GM23338 (cell line): ENCODE measurements around the gene ASS1. TPM values are rescaled to one million over a fixed set of nuclear protein-coding genes. Genes with fewer than 3 reads are reported as not detected.

ENCODE experiments used
- ATAC-seq: fragments of 200-7000 bp; cut with Tn5 transposase; 3 replicates; pipeline ENCODE4 v1.9.1; 2020
- DNase-seq: peaks from one replicate; pipeline ENCODE4 v3.0.0-alpha.2; 2015; ENCODE audit warnings: low spot score
- H2AFZ ChIP-seq: fragments of 200-600 bp; sonication (generic); 2 replicates; pipeline ENCODE4 v1.8.0; 2016; ENCODE audit warnings: antibody characterized with exemption, mild to moderate bottlenecking, moderate library complexity
- H3F3A ChIP-seq: fragments of 200-600 bp; sonication (generic); replicated peaks from 2 replicates; pipeline ENCODE4 v1.8.0; 2017; ENCODE audit warnings: antibody characterized with exemption, mixed run types, low read depth
- H3K27ac ChIP-seq: fragments of 200-600 bp; sonication (generic); 2 replicates; pipeline ENCODE4 v1.6.1; 2016; ENCODE audit warnings: low read depth
- H3K27me3 ChIP-seq: fragments of 200-600 bp; sonication (generic); 2 replicates; pipeline ENCODE4 v1.8.0; 2016; ENCODE audit warnings: mild to moderate bottlenecking, mixed run types, moderate library complexity; ENCODE audit not compliant: insufficient read depth
- H3K36me3 ChIP-seq: fragments of 200-600 bp; sonication (generic); 2 replicates; pipeline ENCODE4 v1.8.0; 2016; ENCODE audit warnings: mild to moderate bottlenecking; ENCODE audit not compliant: insufficient read depth
- H3K4me1 ChIP-seq: fragments of 200-600 bp; sonication (generic); 2 replicates; pipeline ENCODE4 v1.8.0; 2016; ENCODE audit warnings: mild to moderate bottlenecking, moderate library complexity; ENCODE audit not compliant: insufficient read depth
- H3K4me2 ChIP-seq: fragments of 200-600 bp; sonication (generic); 2 replicates; pipeline ENCODE4 v1.7.1; 2017; ENCODE audit warnings: mixed run types
- H3K4me3 ChIP-seq: fragments of 200-600 bp; sonication (generic); 2 replicates; pipeline ENCODE4 v1.6.1; 2016; ENCODE audit warnings: mixed run types
- H3K79me2 ChIP-seq: fragments of 200-600 bp; sonication (generic); replicated peaks from 2 replicates; pipeline ENCODE4 v1.8.0; 2017; ENCODE audit warnings: mild to moderate bottlenecking; ENCODE audit not compliant: insufficient read depth
- H3K9me2 ChIP-seq: fragments of 200-600 bp; sonication (generic); 2 replicates; pipeline ENCODE4 v1.8.0; 2017; ENCODE audit not compliant: insufficient read depth
- H4K20me1 ChIP-seq: fragments of 200-600 bp; sonication (generic); replicated peaks from 2 replicates; pipeline ENCODE4 v1.8.0; 2017; ENCODE audit warnings: mild to moderate bottlenecking; ENCODE audit not compliant: insufficient read depth
- H3K27ac Mint-ChIP-seq: 2 replicates; pipeline ENCODE4 v1.8.0; 2020; ENCODE audit warnings: inconsistent platforms, mild to moderate bottlenecking, moderate library complexity, mixed read lengths
- H3K27me3 Mint-ChIP-seq: 3 replicates; pipeline ENCODE4 v1.8.0; 2022; ENCODE audit warnings: low read depth, mild to moderate bottlenecking, moderate library complexity, mixed read lengths, inconsistent platforms; ENCODE audit not compliant: insufficient read depth, poor library complexity
- H3K36me3 Mint-ChIP-seq: 3 replicates; pipeline ENCODE4 v1.8.0; 2021; ENCODE audit warnings: low read depth, mild to moderate bottlenecking, inconsistent platforms, moderate library complexity, mixed read lengths
- H3K4me1 Mint-ChIP-seq: 3 replicates; pipeline ENCODE4 v1.8.0; 2020; ENCODE audit warnings: mild to moderate bottlenecking, inconsistent platforms, mixed read lengths
- H3K4me3 Mint-ChIP-seq: 3 replicates; pipeline ENCODE4 v1.8.0; 2021; ENCODE audit warnings: moderate library complexity, mild to moderate bottlenecking, inconsistent platforms, mixed read lengths
- H3K9me3 Mint-ChIP-seq: 3 replicates; pipeline ENCODE4 v1.8.0; 2020; ENCODE audit warnings: moderate library complexity, mild to moderate bottlenecking, inconsistent platforms, mixed read lengths
- CREB1 ChIP-seq: fragments of 250-450 bp; sonication (Bioruptor Pico); IDR thresholded peaks from 2 replicates; pipeline ENCODE4 v1.5.0; 2020; ENCODE audit warnings: low read depth, mild to moderate bottlenecking, moderate library complexity
- EZH2phosphoT487 ChIP-seq: fragments of 200-600 bp; sonication (generic); IDR thresholded peaks from one replicate; pipeline ENCODE4 v1.8.1; 2018; ENCODE audit warnings: antibody characterized with exemption; ENCODE audit not compliant: unreplicated experiment
- ZNF331 ChIP-seq: fragments of 250-450 bp; sonication (Bioruptor Pico); IDR thresholded peaks from 2 replicates; pipeline ENCODE4 v1.5.0; 2020; ENCODE audit warnings: low read depth, mild to moderate bottlenecking, moderate library complexity
- polyA plus RNA-seq: library from polyadenylated mRNA; unstranded; fragments of >200 nt; fragmentation: Nextera tagmentation; extraction: Ambion mirVana; gene quantifications from 2 replicates; pipeline ENCODE4 v1.2.1, GENCODE V29; 2016
- total RNA-seq: library from RNA; depleted of rRNA; stranded (reverse); fragments of >200 nt; shearing (Covaris generic); gene quantifications from 2 replicates; pipeline ENCODE4 v1.2.3, GENCODE V29; 2014
- TF ChIP-seq, protein P1 (sequence below): fragments of 250-450 bp; sonication (Bioruptor Pico); IDR thresholded peaks from 2 replicates; pipeline ENCODE4 v1.5.0; 2020; ENCODE audit warnings: mild to moderate bottlenecking, moderate library complexity

Gene ASS1
- total and polyA plus RNA-seq, 2 experiments from 2014 or later = 65.8 to 103 TPM

DNA sequence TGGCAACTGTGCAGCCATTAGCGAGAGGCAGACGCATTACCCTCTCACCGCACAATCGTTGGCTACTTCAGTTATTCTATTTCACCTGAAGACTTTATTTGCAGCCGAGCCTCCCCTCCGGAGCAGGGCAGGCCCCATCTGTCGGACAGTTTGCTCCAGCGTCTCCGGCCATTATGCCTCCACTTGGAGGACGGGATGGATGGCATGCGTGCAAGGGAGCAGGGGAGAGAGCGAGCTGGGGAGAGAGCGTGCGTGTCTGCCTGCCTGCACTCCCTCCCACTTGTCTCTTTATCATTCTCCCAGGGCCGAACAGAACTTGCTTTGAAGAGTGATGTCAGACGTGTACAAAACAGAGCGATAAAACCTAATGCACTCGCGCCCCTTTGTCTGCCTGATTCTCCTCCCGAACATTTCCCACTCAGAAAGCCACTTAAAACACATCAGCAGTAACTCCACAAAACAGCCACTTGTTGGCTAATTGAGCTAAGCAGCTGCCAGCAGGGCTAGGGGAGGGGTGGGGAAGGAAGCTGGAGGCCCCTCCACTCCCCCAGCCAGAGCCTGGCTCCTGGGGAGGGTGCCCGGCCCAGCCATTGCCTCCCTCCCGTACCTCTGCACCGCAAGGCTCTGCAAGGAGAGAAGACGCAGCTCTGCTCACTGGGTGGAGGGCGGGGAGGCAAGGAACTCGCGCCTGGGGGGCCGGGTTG is 91.2 kb downstream of the ASS1 start:
- Histone ChIP-seq H3K79me2 (no peaks in the 10 kb centered on the region), H3K4me1 (peaks cover 14% of the 10 kb centered on the region; the same call in 1 of the 2 replicates), H4K20me1 (no peaks in the 10 kb centered on the region), H3K4me3 (peak overlapping the region; percentile 44), H3K27me3 (peaks cover 5% of the 10 kb centered on the region; the same call in 1 of the 2 replicates), H3K9me2 (no peaks in the 10 kb centered on the region), H2AFZ (peak overlapping the region; percentile 99), H3K36me3 (no peaks in the 10 kb centered on the region), H3K4me2 (peak overlapping the region; percentile 74), H3K27ac (no peak overlapping the region), H3F3A (no peaks in the 10 kb centered on the region)
- peak; percentile 56 for DNase-seq
- TF ChIP-seq, protein P1, sequence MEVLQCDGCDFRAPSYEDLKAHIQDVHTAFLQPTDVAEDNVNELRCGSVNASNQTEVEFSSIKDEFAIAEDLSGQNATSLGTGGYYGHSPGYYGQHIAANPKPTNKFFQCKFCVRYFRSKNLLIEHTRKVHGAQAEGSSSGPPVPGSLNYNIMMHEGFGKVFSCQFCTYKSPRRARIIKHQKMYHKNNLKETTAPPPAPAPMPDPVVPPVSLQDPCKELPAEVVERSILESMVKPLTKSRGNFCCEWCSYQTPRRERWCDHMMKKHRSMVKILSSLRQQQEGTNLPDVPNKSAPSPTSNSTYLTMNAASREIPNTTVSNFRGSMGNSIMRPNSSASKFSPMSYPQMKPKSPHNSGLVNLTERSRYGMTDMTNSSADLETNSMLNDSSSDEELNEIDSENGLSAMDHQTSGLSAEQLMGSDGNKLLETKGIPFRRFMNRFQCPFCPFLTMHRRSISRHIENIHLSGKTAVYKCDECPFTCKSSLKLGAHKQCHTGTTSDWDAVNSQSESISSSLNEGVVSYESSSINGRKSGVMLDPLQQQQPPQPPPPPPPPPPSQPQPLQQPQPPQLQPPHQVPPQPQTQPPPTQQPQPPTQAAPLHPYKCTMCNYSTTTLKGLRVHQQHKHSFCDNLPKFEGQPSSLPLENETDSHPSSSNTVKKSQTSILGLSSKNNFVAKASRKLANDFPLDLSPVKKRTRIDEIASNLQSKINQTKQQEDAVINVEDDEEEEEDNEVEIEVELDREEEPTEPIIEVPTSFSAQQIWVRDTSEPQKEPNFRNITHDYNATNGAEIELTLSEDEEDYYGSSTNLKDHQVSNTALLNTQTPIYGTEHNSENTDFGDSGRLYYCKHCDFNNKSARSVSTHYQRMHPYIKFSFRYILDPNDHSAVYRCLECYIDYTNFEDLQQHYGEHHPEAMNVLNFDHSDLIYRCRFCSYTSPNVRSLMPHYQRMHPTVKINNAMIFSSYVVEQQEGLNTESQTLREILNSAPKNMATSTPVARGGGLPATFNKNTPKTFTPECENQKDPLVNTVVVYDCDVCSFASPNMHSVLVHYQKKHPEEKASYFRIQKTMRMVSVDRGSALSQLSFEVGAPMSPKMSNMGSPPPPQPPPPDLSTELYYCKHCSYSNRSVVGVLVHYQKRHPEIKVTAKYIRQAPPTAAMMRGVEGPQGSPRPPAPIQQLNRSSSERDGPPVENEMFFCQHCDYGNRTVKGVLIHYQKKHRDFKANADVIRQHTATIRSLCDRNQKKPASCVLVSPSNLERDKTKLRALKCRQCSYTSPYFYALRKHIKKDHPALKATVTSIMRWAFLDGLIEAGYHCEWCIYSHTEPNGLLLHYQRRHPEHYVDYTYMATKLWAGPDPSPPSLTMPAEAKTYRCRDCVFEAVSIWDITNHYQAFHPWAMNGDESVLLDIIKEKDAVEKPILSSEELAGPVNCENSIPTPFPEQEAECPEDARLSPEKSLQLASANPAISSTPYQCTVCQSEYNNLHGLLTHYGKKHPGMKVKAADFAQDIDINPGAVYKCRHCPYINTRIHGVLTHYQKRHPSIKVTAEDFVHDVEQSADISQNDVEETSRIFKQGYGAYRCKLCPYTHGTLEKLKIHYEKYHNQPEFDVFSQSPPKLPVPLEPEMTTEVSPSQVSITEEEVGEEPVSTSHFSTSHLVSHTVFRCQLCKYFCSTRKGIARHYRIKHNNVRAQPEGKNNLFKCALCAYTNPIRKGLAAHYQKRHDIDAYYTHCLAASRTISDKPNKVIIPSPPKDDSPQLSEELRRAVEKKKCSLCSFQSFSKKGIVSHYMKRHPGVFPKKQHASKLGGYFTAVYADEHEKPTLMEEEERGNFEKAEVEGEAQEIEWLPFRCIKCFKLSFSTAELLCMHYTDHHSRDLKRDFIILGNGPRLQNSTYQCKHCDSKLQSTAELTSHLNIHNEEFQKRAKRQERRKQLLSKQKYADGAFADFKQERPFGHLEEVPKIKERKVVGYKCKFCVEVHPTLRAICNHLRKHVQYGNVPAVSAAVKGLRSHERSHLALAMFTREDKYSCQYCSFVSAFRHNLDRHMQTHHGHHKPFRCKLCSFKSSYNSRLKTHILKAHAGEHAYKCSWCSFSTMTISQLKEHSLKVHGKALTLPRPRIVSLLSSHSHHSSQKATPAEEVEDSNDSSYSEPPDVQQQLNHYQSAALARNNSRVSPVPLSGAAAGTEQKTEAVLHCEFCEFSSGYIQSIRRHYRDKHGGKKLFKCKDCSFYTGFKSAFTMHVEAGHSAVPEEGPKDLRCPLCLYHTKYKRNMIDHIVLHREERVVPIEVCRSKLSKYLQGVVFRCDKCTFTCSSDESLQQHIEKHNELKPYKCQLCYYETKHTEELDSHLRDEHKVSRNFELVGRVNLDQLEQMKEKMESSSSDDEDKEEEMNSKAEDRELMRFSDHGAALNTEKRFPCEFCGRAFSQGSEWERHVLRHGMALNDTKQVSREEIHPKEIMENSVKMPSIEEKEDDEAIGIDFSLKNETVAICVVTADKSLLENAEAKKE (CRISPR knock-in tag) = no peak
- no peak for TF ChIP-seq EZH2phosphoT487
- ATAC-seq = peak; percentile 45
- Mint-ChIP-seq H3K27ac (no peak overlapping the region), H3K9me3 (no peaks in the 10 kb centered on the region; the same call in 2 of the 3 replicates), H3K4me1 (peaks cover 38% of the 10 kb centered on the region), H3K27me3 (peaks cover 26% of the 10 kb centered on the region), H3K4me3 (peak overlapping the region; percentile 56), H3K36me3 (no peaks in the 10 kb centered on the region)

DNA sequence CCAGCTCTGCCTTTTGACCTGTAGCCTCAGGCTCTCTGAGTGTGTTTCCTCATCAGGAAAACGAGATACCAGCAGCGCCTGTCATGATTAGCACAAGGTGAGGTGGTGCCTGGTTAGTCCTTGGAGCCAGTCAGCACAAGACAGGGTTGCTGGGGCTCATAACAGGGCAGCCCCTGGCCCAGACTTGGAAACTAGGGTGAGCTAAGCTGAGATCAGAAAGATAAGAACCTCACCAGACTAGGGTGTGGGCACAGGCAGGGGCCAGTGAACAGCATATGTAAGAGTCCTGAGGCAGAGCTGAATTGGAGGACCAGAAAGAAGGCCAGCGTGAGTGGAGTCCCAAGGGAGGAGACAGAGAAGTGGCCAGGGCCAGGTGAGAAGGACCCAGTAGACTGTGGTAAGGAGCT is 91.9 kb downstream of the ASS1 start:
- Mint-ChIP-seq H3K36me3 (no peaks in the 10 kb centered on the region), H3K4me3 (no peak overlapping the region), H3K27ac (no peak overlapping the region), H3K9me3 (no peaks in the 10 kb centered on the region; the same call in 2 of the 3 replicates), H3K4me1 (peaks cover 38% of the 10 kb centered on the region), H3K27me3 (peaks cover 26% of the 10 kb centered on the region)
- peaks cover 14% of the 10 kb centered on the region; the same call in 1 of the 2 replicates for H3K4me1 ChIP-seq
- no peaks in the 10 kb centered on the region for H3K79me2 ChIP-seq
- no peak for ATAC-seq
- no peaks in the 10 kb centered on the region for H3K36me3 ChIP-seq
- no peak overlapping the region for H3K4me3 ChIP-seq
- peak overlapping the region; percentile 99; the same call in 1 of the 2 replicates for H2AFZ ChIP-seq
- DNase-seq = no peak
- H3K27me3 ChIP-seq = peaks cover 5% of the 10 kb centered on the region; the same call in 1 of the 2 replicates
- H4K20me1 ChIP-seq = no peaks in the 10 kb centered on the region
- H3K9me2 ChIP-seq = no peaks in the 10 kb centered on the region
- H3K4me2 ChIP-seq = peak overlapping the region; percentile 74; the same call in 1 of the 2 replicates
- no peak overlapping the region for H3K27ac ChIP-seq
- H3F3A ChIP-seq = no peaks in the 10 kb centered on the region
- TF ChIP-seq CREB1 (CRISPR knock-in tag) (no peak), ZNF331 (CRISPR knock-in tag) (no peak), EZH2phosphoT487 (no peak)
- TF ChIP-seq, protein P1 (CRISPR knock-in tag) = no peak
